Fibroblast of mammary gland (primary cell): ENCODE measurements around the gene B9D2.

Experiments used
- DNase-seq: peaks from one replicate; pipeline ENCODE4 v3.0.0-alpha.2; 2010; ENCODE audit warnings: low read depth
- H3K4me3 ChIP-seq: 2 replicates; pipeline ENCODE4 v1.5.1; 2011; ENCODE audit warnings: low read depth, mild to moderate bottlenecking, low read length, moderate library complexity; ENCODE audit not compliant: control insufficient read depth
- CTCF ChIP-seq: conservative IDR thresholded peaks from 2 replicates; pipeline ENCODE4 v1.5.1; 2011; ENCODE audit warnings: low read depth, low read length, inconsistent platforms; ENCODE audit not compliant: control insufficient read depth, insufficient read depth

Gene B9D2

GRCh38 chr19:41335467-41335866, 28.5 kb downstream of the B9D2 start:
- no peak overlapping the region for H3K4me3 ChIP-seq
- TF ChIP-seq CTCF = no peak
- DNase-seq = no peak

GRCh38 chr19:41334793-41335192, 29.2 kb downstream of the B9D2 start:
- no peak overlapping the region for H3K4me3 ChIP-seq
- DNase-seq = no peak
- no peak for TF ChIP-seq CTCF

- no peak overlapping the region for H3K4me3 ChIP-seq
- DNase-seq = no peak
- no peak for TF ChIP-seq CTCF
These were observed 31.5 kb downstream of the B9D2 start for GRCh38 chr19:41332468-41332867.

GRCh38 chr19:41332000-41332399, 31.9 kb downstream of the B9D2 start:
- no peak for DNase-seq
- H3K4me3 ChIP-seq = no peak overlapping the region
- no peak for TF ChIP-seq CTCF

GRCh38 chr19:41330946-41331678, 32.8 kb downstream of the B9D2 start:
- no peak overlapping the region for H3K4me3 ChIP-seq
- no peak for TF ChIP-seq CTCF
- DNase-seq = no peak

- no peak for TF ChIP-seq CTCF
- no peak overlapping the region for H3K4me3 ChIP-seq
- no peak for DNase-seq
These were observed 33.5 kb downstream of the B9D2 start for GRCh38 chr19:41330481-41330880.

- no peak for DNase-seq
- no peak overlapping the region for H3K4me3 ChIP-seq
- TF ChIP-seq CTCF = no peak
These were observed 35.1 kb downstream of the B9D2 start for GRCh38 chr19:41328842-41329225.
